ENCODE results near the gene ACTA2. TPM values are rescaled to one million over a fixed set of nuclear protein-coding genes. Genes with fewer than 3 reads are reported as not detected.

ACTA2 gene
- total and polyA plus RNA-seq, 9 donors = 209 to 308 (median 267) TPM

DNA sequence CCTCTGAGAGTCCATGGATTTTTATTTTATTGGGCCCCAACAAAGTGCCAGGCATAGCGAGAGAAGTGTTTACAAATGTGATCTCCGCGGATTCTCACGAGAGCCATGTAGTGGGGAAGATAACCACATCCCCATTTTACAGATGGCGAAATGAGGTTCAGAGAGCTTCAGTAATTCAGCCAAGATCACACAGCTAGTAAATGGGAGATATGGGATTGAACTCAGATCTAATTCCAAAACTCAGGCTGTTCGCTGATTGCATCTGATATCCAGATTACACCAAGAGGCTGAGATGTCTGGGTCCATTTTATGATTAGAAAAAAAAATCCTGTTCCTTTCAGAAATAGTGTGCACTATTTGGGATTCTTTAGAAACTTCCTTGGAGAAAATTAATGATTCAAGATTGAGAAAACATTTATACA, 39.3 kb upstream of the ACTA2 start:
- Histone ChIP-seq H3K4me1 (ENCODE audit: control insufficient read depth, insufficient read depth, low read length) (peaks cover 10% of the 10 kb centered on the region), H3K9me3 (replicated peaks; ENCODE audit: control insufficient read depth, low read depth, low read length) (no peaks in the 10 kb centered on the region), H3K4me3 (ENCODE audit: low read length) (peak overlapping the region; percentile 82), H3K27me3 (ENCODE audit: control insufficient read depth, insufficient read depth, low read length) (no peaks in the 10 kb centered on the region), H3K27ac (ENCODE audit: low read length) (peak overlapping the region; percentile 95), H3K36me3 (ENCODE audit: control insufficient read depth, insufficient read depth, low read length) (no peaks in the 10 kb centered on the region)
- DNase-seq = no peak
- WGBS (ENCODE audit: insufficient coverage) = no CpG with 5 or more reads among the region's 6 CpGs

DNA sequence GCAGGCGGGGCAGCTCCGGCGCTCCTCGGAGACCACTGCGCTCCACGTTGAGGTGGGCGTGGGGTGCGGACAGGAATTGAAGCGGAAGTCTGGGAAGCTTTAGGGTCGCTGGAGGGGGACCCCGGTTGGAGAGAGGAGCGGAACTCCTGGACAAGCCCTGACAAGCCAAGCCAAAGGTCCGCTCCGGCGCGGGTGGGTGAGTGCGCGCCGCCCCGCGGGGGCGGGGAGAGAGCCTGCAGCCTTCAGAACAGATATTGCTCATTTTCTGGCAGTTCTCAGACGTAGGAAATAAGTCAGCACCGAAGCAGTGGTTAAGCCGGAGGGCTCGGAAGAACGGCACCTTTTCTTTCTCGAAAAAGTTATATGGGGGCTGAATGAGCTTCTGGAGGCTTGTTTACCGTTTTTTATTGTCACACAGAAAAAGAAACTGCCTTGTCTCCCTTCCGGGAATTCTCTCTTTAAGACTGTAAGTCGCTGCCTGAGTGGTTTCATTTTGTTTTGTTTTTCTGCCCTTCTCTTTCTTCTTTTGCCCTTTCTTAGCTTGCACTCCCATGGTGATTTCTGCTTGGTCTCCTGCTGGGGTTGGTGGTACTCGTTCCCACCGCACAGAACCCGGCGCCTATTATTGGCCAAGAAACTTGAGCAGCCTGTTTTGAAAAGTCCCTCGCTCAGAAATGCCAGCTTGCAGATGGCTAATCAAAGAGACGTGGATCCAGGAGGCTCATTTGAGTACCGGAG, 38.8 kb upstream of the ACTA2 start:
- DNase-seq = peak; percentile 89
- WGBS (ENCODE audit: insufficient coverage) = under 1% methylated on average over 38 of the region's 38 CpGs
- peak overlapping the region; percentile 82 for H3K4me3 ChIP-seq (ENCODE audit: low read length)
- H3K36me3 ChIP-seq (ENCODE audit: control insufficient read depth, insufficient read depth, low read length) = no peaks in the 10 kb centered on the region
- H3K27me3 ChIP-seq (ENCODE audit: control insufficient read depth, insufficient read depth, low read length) = no peaks in the 10 kb centered on the region
- no peaks in the 10 kb centered on the region for H3K9me3 ChIP-seq (replicated peaks; ENCODE audit: control insufficient read depth, low read depth, low read length)
- peaks cover 10% of the 10 kb centered on the region for H3K4me1 ChIP-seq (ENCODE audit: control insufficient read depth, insufficient read depth, low read length)
- H3K27ac ChIP-seq (ENCODE audit: low read length) = peak overlapping the region; percentile 95

- Histone ChIP-seq H3K36me3 (ENCODE audit: control insufficient read depth, insufficient read depth, low read length) (no peaks in the 10 kb centered on the region), H3K27me3 (ENCODE audit: control insufficient read depth, insufficient read depth, low read length) (no peaks in the 10 kb centered on the region), H3K9me3 (replicated peaks; ENCODE audit: control insufficient read depth, low read depth, low read length) (no peaks in the 10 kb centered on the region), H3K27ac (ENCODE audit: low read length) (peak within 1 kb of the TSS; percentile 95), H3K4me3 (ENCODE audit: low read length) (peak within 1 kb of the TSS; percentile 82), H3K4me1 (ENCODE audit: control insufficient read depth, insufficient read depth, low read length) (peaks cover 10% of the 10 kb centered on the region)
- under 1% methylated on average over 49 of the region's 51 CpGs for WGBS (ENCODE audit: insufficient coverage)
- peak; percentile 69 for DNase-seq
These were observed 38.0 kb upstream of the ACTA2 start, which contains the start of gene FAS for GRCh38 chr10:88990384-88991160. FAS (plus strand) TSS chr10:88990798; CDS start chr10:88990877, 79 bp downstream.

DNA sequence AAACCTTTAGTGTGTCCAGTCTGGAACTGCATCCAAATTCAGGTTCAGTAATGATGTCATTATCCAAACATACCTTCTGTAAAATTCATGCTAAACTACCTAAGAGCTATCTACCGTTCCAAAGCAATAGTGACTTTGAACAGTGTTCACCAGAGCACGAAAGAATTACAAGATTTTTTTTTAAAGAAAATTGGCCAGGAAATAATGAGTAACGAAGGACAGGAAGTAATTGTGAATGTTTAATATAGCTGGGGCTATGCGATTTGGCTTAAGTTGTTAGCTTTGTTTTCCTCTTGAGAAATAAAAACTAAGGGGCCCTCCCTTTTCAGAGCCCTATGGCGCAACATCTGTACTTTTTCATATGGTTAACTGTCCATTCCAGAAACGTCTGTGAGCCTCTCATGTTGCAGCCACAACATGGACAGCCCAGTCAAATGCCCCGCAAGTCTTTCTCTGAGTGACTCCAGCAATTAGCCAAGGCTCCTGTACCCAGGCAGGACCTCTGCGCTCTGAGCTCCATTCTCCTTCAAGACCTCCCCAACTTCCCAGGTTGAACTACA, 37.3 kb upstream of the ACTA2 start:
- no peaks in the 10 kb centered on the region for H3K27me3 ChIP-seq (ENCODE audit: control insufficient read depth, insufficient read depth, low read length)
- H3K4me1 ChIP-seq (ENCODE audit: control insufficient read depth, insufficient read depth, low read length) = peaks cover 10% of the 10 kb centered on the region
- H3K9me3 ChIP-seq (replicated peaks; ENCODE audit: control insufficient read depth, low read depth, low read length) = no peaks in the 10 kb centered on the region
- no peaks in the 10 kb centered on the region for H3K36me3 ChIP-seq (ENCODE audit: control insufficient read depth, insufficient read depth, low read length)
- H3K27ac ChIP-seq (ENCODE audit: low read length) = peak overlapping the region; percentile 95
- DNase-seq = peak; percentile 91
- H3K4me3 ChIP-seq (ENCODE audit: low read length) = peak overlapping the region; percentile 82
- 6% methylated on average over 4 of the region's 8 CpGs for WGBS (ENCODE audit: insufficient coverage)

DNA sequence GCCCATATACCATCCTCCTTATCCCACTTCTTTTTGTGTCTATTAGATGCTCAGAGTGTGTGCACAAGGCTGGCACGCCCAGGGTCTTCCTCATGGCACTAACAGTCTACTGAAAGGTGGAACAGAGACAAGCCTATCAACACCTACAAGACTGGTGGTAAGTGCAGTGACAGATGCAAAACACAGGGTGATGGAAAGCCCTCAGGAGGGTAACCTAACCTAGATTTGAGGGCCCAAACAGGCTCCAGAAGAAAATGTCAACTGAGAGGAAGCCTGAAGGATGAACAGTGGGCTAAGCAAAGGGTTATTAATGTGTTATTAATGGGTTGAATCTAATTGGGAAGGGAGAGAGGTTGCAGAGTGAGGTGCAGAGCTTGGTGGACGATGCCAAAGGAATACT, 36.9 kb upstream of the ACTA2 start:
- no peak overlapping the region for H3K4me3 ChIP-seq (ENCODE audit: low read length)
- H3K9me3 ChIP-seq (replicated peaks; ENCODE audit: control insufficient read depth, low read depth, low read length) = no peaks in the 10 kb centered on the region
- no peaks in the 10 kb centered on the region for H3K27me3 ChIP-seq (ENCODE audit: control insufficient read depth, insufficient read depth, low read length)
- no CpG with 5 or more reads among the region's 2 CpGs for WGBS (ENCODE audit: insufficient coverage)
- H3K36me3 ChIP-seq (ENCODE audit: control insufficient read depth, insufficient read depth, low read length) = no peaks in the 10 kb centered on the region
- H3K27ac ChIP-seq (ENCODE audit: low read length) = peak overlapping the region; percentile 95
- H3K4me1 ChIP-seq (ENCODE audit: control insufficient read depth, insufficient read depth, low read length) = peaks cover 10% of the 10 kb centered on the region
- no peak for DNase-seq

DNA sequence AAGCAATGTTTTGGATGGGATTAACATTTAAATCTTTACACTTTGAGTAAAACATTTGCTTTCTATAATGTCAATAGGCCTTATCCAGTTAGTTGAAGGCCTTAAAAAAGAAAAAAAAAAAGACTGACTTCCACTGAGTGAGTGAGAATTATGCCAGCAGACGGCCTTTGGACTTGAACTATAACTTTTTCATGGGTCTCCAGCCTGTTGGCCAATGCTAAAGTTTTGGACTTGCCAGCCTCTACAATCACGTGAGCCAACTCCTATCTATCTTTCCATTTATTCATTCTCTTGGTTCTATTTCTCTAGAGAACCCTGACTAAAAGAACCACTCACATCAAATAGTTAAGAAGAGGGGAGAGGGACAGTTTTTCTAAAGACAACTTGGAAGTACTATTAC, 35.3 kb upstream of the ACTA2 start:
- peaks cover 8% of the 10 kb centered on the region for H3K4me1 ChIP-seq (ENCODE audit: control insufficient read depth, insufficient read depth, low read length)
- no peaks in the 10 kb centered on the region for H3K27me3 ChIP-seq (ENCODE audit: control insufficient read depth, insufficient read depth, low read length)
- no peaks in the 10 kb centered on the region for H3K36me3 ChIP-seq (ENCODE audit: control insufficient read depth, insufficient read depth, low read length)
- H3K9me3 ChIP-seq (replicated peaks; ENCODE audit: control insufficient read depth, low read depth, low read length) = no peaks in the 10 kb centered on the region
- no peak for DNase-seq
- no peak overlapping the region for H3K4me3 ChIP-seq (ENCODE audit: low read length)
- WGBS (ENCODE audit: insufficient coverage) = 100% methylated on average over 1 of the region's 2 CpGs
- H3K27ac ChIP-seq (ENCODE audit: low read length) = no peak overlapping the region

- DNase-seq = no peak
- Histone ChIP-seq H3K4me1 (ENCODE audit: control insufficient read depth, insufficient read depth, low read length) (peaks cover 8% of the 10 kb centered on the region), H3K27ac (ENCODE audit: low read length) (no peak overlapping the region), H3K4me3 (ENCODE audit: low read length) (no peak overlapping the region), H3K9me3 (replicated peaks; ENCODE audit: control insufficient read depth, low read depth, low read length) (no peaks in the 10 kb centered on the region), H3K27me3 (ENCODE audit: control insufficient read depth, insufficient read depth, low read length) (no peaks in the 10 kb centered on the region), H3K36me3 (ENCODE audit: control insufficient read depth, insufficient read depth, low read length) (no peaks in the 10 kb centered on the region)
These were observed 34.7 kb upstream of the ACTA2 start for GRCh38 chr10:88987243-88987725.

DNA sequence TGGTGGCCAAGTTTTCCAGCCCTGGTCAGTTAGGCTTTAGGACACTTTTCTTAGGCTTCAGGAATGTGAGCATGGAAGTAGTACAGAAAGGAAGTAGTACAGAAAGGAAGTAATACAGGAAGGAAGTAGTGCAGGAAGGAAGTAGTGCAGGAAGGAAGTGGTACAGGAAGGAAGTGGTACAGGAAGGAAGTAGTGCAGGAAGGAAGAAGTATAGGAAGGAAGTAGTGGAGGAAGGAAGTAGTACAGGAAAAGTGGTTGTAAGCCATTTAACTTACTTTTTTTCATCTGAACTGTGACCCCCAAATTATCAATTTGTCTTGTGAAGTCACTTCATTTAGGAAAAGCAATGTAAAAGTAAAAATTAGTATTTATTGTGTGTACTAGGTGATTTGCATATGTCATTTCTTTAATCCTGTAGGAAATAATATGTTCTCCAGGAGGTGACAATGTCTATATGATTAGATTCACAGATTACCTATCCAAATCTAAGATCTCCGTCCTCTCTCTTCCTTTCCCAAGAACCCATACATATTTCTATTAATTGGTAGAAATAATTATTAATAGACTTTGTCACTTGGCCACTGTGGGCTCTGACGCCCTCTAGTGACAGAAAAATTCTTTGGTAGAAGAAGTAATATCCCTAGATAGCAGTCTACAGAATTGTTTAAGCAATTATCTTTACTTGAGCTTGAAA, 34.1 kb upstream of the ACTA2 start:
- Histone ChIP-seq H3K4me3 (ENCODE audit: low read length) (no peak overlapping the region), H3K27me3 (ENCODE audit: control insufficient read depth, insufficient read depth, low read length) (no peaks in the 10 kb centered on the region), H3K9me3 (replicated peaks; ENCODE audit: control insufficient read depth, low read depth, low read length) (no peaks in the 10 kb centered on the region), H3K4me1 (ENCODE audit: control insufficient read depth, insufficient read depth, low read length) (peaks cover 5% of the 10 kb centered on the region), H3K36me3 (ENCODE audit: control insufficient read depth, insufficient read depth, low read length) (no peaks in the 10 kb centered on the region), H3K27ac (ENCODE audit: low read length) (no peak overlapping the region)
- no CpG with 5 or more reads among the region's 2 CpGs for WGBS (ENCODE audit: insufficient coverage)
- peak; percentile 57 for DNase-seq

- no peak overlapping the region for H3K27ac ChIP-seq (ENCODE audit: low read length)
These were observed 32.0 kb upstream of the ACTA2 start for GRCh38 chr10:88984525-88984924.

DNA sequence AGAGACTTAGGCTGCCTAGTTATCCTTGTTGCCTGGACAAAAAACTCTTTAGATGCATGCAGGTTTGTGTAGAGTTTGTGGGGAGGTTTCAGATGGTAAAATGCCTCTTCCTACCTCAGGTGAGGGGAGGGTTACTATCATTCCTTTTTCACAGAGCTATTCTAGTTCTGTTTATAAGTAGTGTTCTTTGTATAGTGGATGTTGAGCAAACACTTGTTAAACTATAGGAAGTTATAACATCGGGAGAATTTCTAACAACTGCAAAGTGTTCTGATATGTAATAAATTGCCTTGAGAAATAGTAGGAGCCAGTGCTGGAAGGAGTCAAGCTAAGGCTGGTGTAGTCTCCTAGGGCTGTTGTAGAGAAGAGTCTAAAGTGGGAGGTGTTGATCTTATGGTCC, 31.4 kb upstream of the ACTA2 start:
- H3K27ac ChIP-seq (ENCODE audit: low read length) = no peak overlapping the region
- DNase-seq = no peak
- H3K4me3 ChIP-seq (ENCODE audit: low read length) = no peak overlapping the region
- H3K27me3 ChIP-seq (ENCODE audit: control insufficient read depth, insufficient read depth, low read length) = no peaks in the 10 kb centered on the region
- no peaks in the 10 kb centered on the region for H3K36me3 ChIP-seq (ENCODE audit: control insufficient read depth, insufficient read depth, low read length)
- no peaks in the 10 kb centered on the region for H3K9me3 ChIP-seq (replicated peaks; ENCODE audit: control insufficient read depth, low read depth, low read length)
- H3K4me1 ChIP-seq (ENCODE audit: control insufficient read depth, insufficient read depth, low read length) = peaks cover 4% of the 10 kb centered on the region
- 100% methylated on average over 1 of the region's 1 CpG for WGBS (ENCODE audit: insufficient coverage)

More at GRCh38 chr10:88984525-88984924, 32.0 kb upstream of the ACTA2 start:
- H3K36me3 ChIP-seq (ENCODE audit: control insufficient read depth, insufficient read depth, low read length) = no peaks in the 10 kb centered on the region
- DNase-seq = no peak
- H3K4me1 ChIP-seq (ENCODE audit: control insufficient read depth, insufficient read depth, low read length) = peaks cover 2% of the 10 kb centered on the region
- H3K4me3 ChIP-seq (ENCODE audit: low read length) = no peak overlapping the region
- no peaks in the 10 kb centered on the region for H3K9me3 ChIP-seq (replicated peaks; ENCODE audit: control insufficient read depth, low read depth, low read length)
- H3K27me3 ChIP-seq (ENCODE audit: control insufficient read depth, insufficient read depth, low read length) = no peaks in the 10 kb centered on the region

All from muscle of leg (tissue), 11 donors.